Psoas muscle (tissue), 8 donors: ENCODE data around the gene REEP1. TPM values are rescaled to one million over a fixed set of nuclear protein-coding genes. Genes with fewer than 3 reads are reported as not detected.

Experiments used
- ATAC-seq, 4 donors: fragments of 200-7000 bp; cut with Tn5 transposase; one replicate each; pipeline ENCODE4 v1.9.1; 2020; ENCODE audit warnings: moderate library complexity in 3 of 4, mild to moderate bottlenecking in 2 of 4
- DNase-seq, 2 donors: peaks; one replicate each; pipeline ENCODE4 v3.0.0-alpha.2; 2020
- H3K27ac ChIP-seq: fragments of 200-600 bp; one replicate; pipeline ENCODE4 v1.8.0; 2022
- H3K27me3 ChIP-seq, 3 donors: fragments of 200-600 bp in 1 of 3; one replicate each; pipeline versions ENCODE4 v1.6.1 to v1.8.0; 2013 to 2022; ENCODE audit warnings: low read length in 2 of 3, mild to moderate bottlenecking in 2 of 3, moderate library complexity in 1 of 3; ENCODE audit not compliant: insufficient read depth in 3 of 3
- H3K36me3 ChIP-seq, 2 donors: fragments of 200-600 bp in 1 of 2; one replicate each; pipeline versions ENCODE4 v1.6.1 to v1.8.0; 2013 to 2022; ENCODE audit warnings: low read depth in 1 of 2, mild to moderate bottlenecking in 1 of 2, moderate library complexity in 1 of 2; ENCODE audit not compliant: insufficient read depth in 1 of 2
- H3K4me1 ChIP-seq: fragments of 200-600 bp; one replicate; pipeline ENCODE4 v1.8.0; 2022
- H3K4me3 ChIP-seq: fragments of 200-600 bp; one replicate; pipeline ENCODE4 v1.8.0; 2022; ENCODE audit warnings: mild to moderate bottlenecking
- H3K9me3 ChIP-seq: fragments of 200-600 bp; one replicate; pipeline ENCODE4 v1.8.0; 2022
- WGBS, 3 donors: extraction: QIAGEN DNeasy Blood & Tissue Kit; methylation state at CpG; one replicate each; pipeline versions ENCODE4 v1.1.6 to v1.1.7; 2013; 5-methylcytosine and 5-hydroxymethylcytosine counted together
- intact Hi-C, 2 donors: fragments of 100-400 bp; cut with DNase I; formaldehyde crosslinking; loops; one replicate each; pipeline versions ENCODE4 v1.11.0 to v1.14.2; 2022
- polyA plus RNA-seq, 3 donors: library from polyadenylated mRNA; stranded (reverse); fragments of 200-250 nt; gene quantifications; one replicate each; pipeline ENCODE4 v1.2.3, GENCODE V29; 2013
- total RNA-seq, 4 donors: library from RNA; stranded (reverse); fragmentation: NEBNext Ultra II Directional in 2 of 4; extraction: Animal tissue kit (Norgen Biotek cat#: 25700) in 2 of 4; gene quantifications; one replicate each; pipeline versions ENCODE4 v1.2.1 to v1.2.4, GENCODE V29; 2021 to 2023
- TF ChIP-seq, protein P1 (sequence below): fragments of 200-600 bp; IDR thresholded peaks from one replicate; pipeline ENCODE4 v1.8.0; 2022; ENCODE audit warnings: antibody characterized with exemption
- donor health status: healthy with polysubstance abuse.
- donor health status: DM: no; HTN: no; CAD: no; lungs with moderate emphysema.
- donor health status: Bipolar disorder and iron deficiency.
- donor health status: healthy.
- donor health status: DM: yes; HTN: yes; CAD: no.
- donor health status: DM: no; HTN: no; CAD: no.
- donor health status: DM: no; HTN: no; CAD: no.
- donor health status: DM: yes; HTN: yes; CAD: no.

REEP1 gene
- total and polyA plus RNA-seq, 7 donors = 1.2 to 16.1 (median 7.9) TPM

DNA sequence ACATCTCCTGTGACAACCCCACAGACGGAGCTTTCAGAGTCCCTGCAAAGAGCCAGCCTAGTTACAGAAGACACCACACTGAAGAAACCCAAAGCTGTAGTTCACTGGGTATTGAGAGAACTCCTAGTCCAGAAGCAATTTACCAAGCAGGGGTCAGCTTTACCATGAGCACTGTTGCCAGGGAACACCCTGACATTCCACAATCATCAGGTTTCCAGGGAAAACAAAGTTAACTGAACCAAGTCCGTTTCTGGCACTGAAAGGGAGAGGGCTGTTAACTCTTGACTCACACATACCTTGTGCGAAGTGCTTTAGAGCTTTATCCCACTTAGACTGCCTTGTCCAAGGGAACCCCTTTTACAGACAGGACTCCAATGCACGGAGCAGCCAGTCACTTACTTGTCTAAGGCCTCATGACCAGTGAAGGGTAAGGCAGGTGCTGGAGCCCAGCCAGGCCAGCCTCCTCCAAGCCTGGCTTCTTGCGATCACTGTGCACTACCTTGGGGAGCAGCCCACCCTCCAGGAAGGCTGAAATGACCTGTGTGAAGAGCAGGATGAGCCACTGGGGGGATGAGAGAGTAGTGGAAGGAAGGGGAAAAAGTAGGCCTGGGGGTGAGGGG, 53.9 kb downstream of the REEP1 start:
- TF ChIP-seq, protein P1, sequence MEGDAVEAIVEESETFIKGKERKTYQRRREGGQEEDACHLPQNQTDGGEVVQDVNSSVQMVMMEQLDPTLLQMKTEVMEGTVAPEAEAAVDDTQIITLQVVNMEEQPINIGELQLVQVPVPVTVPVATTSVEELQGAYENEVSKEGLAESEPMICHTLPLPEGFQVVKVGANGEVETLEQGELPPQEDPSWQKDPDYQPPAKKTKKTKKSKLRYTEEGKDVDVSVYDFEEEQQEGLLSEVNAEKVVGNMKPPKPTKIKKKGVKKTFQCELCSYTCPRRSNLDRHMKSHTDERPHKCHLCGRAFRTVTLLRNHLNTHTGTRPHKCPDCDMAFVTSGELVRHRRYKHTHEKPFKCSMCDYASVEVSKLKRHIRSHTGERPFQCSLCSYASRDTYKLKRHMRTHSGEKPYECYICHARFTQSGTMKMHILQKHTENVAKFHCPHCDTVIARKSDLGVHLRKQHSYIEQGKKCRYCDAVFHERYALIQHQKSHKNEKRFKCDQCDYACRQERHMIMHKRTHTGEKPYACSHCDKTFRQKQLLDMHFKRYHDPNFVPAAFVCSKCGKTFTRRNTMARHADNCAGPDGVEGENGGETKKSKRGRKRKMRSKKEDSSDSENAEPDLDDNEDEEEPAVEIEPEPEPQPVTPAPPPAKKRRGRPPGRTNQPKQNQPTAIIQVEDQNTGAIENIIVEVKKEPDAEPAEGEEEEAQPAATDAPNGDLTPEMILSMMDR = no peak
- Histone ChIP-seq H3K9me3 (no peaks in the 10 kb centered on the region), H3K27ac (peak overlapping the region; percentile 87), H3K27me3 (no peaks in the 10 kb centered on the region), H3K4me3 (no peak overlapping the region), H3K4me1 (peaks cover 52% of the 10 kb centered on the region), H3K36me3 (no peaks in the 10 kb centered on the region)
- DNase-seq = no peak
- 44 to 66% (median 48%) methylated on average over 5 of the region's 5 CpGs for WGBS, 3 donors
- intact Hi-C loops = no loop called here
- ATAC-seq = peak; percentile 3 to 25 (median 4)

DNA sequence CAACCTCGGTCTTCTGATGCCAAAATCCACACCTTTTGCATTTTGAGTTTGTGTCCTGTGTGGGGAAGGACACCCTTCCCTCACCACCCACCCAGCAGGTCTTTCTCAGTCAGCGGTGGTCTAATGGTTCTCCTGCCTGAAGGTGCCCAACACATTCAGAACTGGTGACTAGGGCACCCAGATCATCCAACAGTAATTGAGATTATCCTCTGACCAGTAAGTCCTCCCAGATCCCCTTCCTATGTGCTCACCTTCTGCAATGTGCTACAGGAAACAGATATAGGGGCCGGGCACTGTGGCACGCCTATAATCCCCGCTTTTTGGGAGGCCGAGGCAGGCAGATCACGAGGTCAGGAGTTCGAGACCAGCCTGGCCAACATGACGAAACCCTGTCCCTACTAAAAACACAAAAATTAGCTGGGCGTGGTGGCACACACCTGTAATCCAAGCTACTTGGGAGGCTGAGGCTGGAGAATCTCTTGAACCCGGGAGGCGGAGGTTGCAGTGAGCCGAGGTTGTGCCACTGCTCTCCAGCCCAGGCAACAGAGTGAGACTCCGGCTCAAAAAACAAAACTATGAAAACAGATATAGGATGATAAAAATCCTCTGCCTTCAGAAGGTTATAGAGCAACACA, 56.2 kb downstream of the REEP1 start:
- TF ChIP-seq, protein P1 = no peak
- WGBS, 3 donors = 94 to 96% (median 95%) methylated on average over 14 of the region's 14 CpGs
- Histone ChIP-seq H3K36me3 (no peaks in the 10 kb centered on the region), H3K4me1 (peaks cover 49% of the 10 kb centered on the region), H3K9me3 (no peaks in the 10 kb centered on the region), H3K4me3 (no peak overlapping the region), H3K27ac (peak overlapping the region; percentile 73), H3K27me3 (no peaks in the 10 kb centered on the region)
- intact Hi-C loops = no loop called here
- no peak for DNase-seq
- ATAC-seq = no peak

DNA sequence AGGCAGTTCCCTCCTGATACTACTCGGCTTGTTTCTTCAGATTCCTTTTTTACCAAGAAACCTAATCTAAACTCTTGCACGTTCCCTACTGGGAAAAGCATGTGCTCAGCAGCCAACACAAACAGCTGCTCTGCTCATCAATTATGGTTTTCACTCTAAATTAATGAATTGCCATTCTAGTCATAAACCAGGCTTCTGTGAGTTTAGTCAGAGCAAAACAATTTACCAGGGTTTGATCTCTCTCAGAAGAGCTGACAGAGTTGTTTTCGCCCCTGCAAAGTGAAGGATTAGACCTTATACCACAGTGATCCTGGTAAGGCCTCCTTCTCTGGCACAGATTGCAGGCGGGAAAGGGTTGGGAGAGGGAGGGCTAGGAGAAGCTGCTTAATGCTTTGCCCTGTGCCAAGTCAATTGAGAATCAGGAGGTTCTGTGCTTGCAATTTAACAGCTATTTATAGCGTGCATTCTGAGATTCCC, 57.2 kb downstream of the REEP1 start:
- ATAC-seq (peak in 2 of 4 donors; percentile 27), DNase-seq (no peak)
- H3K27me3 ChIP-seq = no peaks in the 10 kb centered on the region
- H3K4me3 ChIP-seq = no peak overlapping the region
- peaks cover 58% of the 10 kb centered on the region for H3K4me1 ChIP-seq
- TF ChIP-seq, protein P1 = no peak
- no peaks in the 10 kb centered on the region for H3K9me3 ChIP-seq
- intact Hi-C loops = no loop called here
- no peaks in the 10 kb centered on the region for H3K36me3 ChIP-seq
- 8 to 15% (median 9%) methylated on average over 5 of the region's 5 CpGs for WGBS, 3 donors
- peak overlapping the region; percentile 73 for H3K27ac ChIP-seq

DNA sequence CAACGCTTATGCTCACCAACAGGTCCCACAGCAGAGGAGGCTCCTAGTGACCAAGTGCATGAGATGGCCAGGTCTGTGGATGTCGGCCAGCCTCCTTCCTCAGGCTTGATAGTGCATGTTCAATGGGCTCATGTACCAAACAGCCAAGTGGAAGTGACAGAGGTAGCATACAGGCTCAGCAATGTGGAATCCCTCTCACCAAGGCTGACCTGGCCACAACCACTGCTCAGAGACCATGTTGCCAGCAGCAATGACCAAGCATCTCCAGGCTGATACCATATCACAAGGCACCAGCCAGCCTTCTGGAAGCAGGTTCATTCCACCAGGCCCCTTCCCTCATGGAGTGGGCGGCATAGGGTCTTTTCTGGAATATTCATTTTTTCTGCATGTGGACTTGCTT, 61.5 kb downstream of the REEP1 start:
- H3K27ac ChIP-seq = peak overlapping the region; percentile 70
- no peaks in the 10 kb centered on the region for H3K27me3 ChIP-seq
- H3K36me3 ChIP-seq = no peaks in the 10 kb centered on the region
- no peak overlapping the region for H3K4me3 ChIP-seq
- 96 to 100% (median 100%) methylated on average over 3 of the region's 3 CpGs for WGBS, 3 donors
- TF ChIP-seq, protein P1 = no peak
- DNase-seq (no peak), ATAC-seq (peak in 1 of 4 donors; percentile 58)
- peaks cover 37% of the 10 kb centered on the region for H3K4me1 ChIP-seq
- H3K9me3 ChIP-seq = peaks cover 7% of the 10 kb centered on the region
- intact Hi-C loops = loop anchor here in 1 of 2 donors (5.0 kb wide), 1 partner anchor 39 kb away; no protein-coding TSS in a partner anchor
